ENCODE measurements around the gene TBX18.

TBX18 gene

GRCh38 chr6:84772428-84773132, 8.2 kb upstream of the TBX18 start:
- no peak for DNase-seq

DNA sequence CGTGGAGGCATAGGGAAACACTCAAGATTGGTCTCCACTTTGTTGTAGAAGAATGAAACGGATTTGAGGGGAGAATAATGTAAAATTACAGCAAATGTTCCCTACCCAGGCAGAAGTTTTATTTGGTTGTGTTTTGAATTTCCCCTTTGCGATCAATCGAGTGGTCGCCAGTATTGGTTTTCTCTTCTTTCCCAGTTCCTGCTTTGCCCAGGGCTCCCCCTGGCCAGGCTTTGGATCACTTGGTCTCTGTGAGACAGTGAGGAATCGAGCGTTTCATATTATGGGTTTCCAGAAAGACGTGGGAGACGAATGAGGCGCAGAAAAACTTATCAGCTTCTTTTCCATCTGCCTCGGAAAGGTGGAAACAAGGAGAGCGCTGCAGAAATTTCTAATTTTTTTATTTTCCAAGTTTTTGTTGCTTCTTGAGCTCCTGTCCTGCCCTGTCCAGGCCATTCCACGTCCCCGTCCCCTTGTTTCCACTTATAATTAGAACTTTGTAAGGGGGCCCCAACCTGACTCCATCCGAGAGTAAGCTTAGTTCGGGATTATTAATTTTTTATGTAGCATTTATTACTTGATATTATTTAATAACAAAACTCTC, 7.5 kb upstream of the TBX18 start:
- no peak for DNase-seq

- no peak for DNase-seq
These were observed 6.8 kb upstream of the TBX18 start for GRCh38 chr6:84771125-84771755.

DNA sequence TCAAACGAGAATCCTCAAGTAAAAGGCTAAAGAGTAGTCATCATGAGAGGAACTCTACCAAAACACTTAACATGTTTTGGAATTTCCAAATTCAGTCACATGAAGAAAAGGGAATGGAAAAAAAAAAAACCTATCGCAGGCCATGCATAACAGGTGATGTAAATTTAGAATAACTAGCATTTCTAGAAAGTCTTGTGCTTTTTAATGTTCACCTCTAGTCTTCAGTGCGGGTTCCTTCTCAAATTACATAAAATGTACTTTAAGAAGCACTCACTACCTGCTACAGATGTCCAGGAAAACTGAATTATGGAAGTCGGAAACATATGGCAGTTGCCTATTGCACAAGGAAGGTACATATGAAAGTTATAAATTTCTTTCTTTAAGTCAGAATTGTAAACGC, 6.1 kb upstream of the TBX18 start:
- DNase-seq = no peak

DNA sequence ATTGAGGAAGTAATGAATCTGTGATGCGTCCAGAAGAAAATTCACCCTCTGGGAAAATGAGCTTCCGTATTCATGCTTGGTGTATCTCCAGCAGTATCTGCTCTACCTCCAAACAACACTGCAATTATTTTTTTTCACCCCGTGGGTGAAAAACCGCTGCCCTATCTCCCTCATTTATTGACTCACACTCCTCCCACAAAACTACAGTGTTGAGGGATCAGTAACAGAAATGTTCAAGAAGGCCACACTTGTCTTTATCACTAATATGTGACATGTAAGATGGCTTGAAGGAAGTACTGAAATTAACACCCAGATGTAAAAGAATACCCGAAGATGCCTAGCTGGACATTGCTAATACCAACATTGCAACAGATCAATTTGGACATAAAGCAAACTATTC, 4.9 kb upstream of the TBX18 start:
- no peak for DNase-seq

GRCh38 chr6:84768442-84769174, 4.2 kb upstream of the TBX18 start:
- DNase-seq = no peak

DNA sequence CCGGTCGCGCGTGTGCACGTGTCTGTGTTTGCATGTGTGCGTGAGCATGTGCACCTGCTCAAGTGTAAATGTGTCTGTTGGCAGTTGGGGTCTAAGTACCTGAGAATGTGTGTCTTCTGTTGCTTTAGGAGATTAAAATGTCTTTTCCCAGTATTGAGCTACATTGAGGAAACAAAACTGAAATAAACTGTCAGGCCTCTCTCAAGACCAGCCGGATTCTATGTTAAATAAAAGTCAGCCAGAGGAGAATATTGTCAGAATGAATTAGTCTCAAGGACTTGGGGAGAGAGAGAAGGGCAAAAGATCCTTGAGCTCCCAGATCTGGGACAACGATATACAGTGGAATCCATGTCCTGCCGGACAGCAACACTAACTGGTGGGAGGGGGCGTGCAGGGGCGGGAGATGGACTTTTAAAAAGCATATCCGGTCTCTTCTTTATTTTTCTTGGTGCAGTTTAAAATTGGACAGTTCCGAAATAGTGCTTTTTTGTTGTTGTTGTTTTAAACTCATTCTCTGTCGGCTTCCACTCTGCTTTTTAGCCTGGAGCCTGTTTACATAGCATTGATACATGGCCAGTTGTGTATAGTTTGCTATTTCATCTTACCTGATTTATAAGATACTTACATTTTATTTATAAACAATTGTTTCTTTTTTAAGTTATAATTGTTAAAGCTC, 3.3 kb upstream of the TBX18 start:
- no peak for DNase-seq

GRCh38 chr6:84766799-84767525, 2.6 kb upstream of the TBX18 start:
- DNase-seq = no peak

DNA sequence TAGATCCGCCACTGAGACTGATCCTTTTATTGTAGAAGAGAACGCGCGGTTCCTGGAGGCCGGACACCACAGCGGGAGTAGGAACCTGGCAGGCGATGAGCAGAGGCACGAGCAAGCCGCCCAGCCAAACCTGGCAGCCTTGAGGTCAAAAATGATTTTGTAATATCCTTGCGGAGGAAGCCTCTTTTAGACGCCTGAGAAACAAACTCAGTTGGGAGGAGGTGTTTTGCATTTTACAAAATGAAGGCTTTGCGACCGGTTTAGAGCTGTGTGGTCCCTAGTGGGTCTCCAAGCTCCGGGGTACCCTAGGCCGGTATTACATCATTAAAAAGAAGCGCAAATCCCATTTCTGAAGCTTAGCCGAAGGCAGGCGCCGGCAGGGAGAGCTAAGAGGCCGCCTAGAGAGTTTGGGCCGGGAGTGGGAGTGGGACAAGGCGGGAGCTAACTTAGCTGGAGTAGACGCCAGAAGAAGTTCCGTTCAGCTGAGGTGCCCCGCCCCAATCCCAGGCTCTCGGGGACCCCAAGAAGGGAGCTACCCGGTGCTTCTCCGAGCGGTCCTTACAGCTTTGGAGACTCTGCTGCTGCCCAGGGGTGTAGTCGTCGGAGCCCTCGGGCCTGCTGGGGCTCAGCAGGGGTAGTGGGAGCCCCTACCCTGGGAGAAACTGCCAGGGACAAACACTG, 1.9 kb upstream of the TBX18 start:
- no peak for DNase-seq

DNA sequence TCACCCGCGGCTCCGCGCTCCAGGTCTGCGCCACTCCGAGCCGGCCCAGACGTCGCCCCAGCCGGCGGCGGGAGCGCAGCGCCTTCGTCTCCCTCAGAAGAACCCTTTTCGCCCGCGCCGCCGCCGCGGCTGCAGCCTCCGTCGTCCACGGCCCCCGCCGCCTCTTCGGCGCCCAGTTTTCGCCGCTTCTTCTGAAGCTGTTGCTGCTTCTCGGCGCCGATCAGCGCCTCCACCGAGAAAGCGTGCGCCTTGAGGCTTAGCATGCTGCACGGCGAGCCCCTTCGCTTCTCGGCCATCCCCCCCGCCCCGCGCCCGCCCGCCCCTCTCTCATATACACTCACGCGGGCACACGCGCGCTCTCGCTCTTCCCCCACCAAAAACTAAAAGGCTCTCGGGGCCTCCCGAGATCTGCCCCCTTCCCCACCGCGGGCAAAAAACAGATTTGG, 489 bp downstream of the TBX18 start:
- no peak for DNase-seq

- no peak for DNase-seq
These were observed 1.2 kb downstream of the TBX18 start for GRCh38 chr6:84763003-84763885.

GRCh38 chr6:84762220-84763002, 2.0 kb downstream of the TBX18 start:
- no peak for DNase-seq

GRCh38 chr6:84758486-84758885, 5.9 kb downstream of the TBX18 start:
- no peak for DNase-seq

GRCh38 chr6:84756877-84757276, 7.5 kb downstream of the TBX18 start:
- DNase-seq = no peak

GRCh38 chr6:84756466-84756865, 7.9 kb downstream of the TBX18 start:
- DNase-seq = no peak

GRCh38 chr6:84753173-84753572, 11.2 kb downstream of the TBX18 start:
- DNase-seq = no peak

- DNase-seq = no peak
These were observed 12.1 kb downstream of the TBX18 start for GRCh38 chr6:84752118-84752850.

DNA sequence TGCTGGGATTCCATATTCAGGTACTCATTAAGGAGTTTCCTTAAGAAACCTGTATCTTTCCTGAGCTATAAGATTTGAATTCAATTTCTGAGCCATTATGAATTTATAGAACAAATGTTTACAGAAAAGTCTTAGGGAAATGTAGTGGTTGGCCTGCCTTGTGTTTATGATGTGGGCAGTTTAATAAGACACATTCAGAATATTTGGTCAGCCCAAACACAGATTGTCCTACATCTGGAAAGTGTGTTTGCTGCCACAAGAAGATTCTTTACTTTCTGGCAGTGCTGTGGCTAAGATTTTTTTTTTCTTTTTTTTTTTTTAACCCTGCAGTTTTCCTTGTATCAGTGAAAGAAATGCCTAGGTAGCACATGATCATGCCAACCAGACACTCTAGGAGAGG, 15.2 kb downstream of the TBX18 start:
- no peak for DNase-seq

GRCh38 chr6:84748376-84748775, 16.0 kb downstream of the TBX18 start:
- DNase-seq = no peak
